ENCODE measurements around the gene SDF4.

The SDF4 gene

DNA sequence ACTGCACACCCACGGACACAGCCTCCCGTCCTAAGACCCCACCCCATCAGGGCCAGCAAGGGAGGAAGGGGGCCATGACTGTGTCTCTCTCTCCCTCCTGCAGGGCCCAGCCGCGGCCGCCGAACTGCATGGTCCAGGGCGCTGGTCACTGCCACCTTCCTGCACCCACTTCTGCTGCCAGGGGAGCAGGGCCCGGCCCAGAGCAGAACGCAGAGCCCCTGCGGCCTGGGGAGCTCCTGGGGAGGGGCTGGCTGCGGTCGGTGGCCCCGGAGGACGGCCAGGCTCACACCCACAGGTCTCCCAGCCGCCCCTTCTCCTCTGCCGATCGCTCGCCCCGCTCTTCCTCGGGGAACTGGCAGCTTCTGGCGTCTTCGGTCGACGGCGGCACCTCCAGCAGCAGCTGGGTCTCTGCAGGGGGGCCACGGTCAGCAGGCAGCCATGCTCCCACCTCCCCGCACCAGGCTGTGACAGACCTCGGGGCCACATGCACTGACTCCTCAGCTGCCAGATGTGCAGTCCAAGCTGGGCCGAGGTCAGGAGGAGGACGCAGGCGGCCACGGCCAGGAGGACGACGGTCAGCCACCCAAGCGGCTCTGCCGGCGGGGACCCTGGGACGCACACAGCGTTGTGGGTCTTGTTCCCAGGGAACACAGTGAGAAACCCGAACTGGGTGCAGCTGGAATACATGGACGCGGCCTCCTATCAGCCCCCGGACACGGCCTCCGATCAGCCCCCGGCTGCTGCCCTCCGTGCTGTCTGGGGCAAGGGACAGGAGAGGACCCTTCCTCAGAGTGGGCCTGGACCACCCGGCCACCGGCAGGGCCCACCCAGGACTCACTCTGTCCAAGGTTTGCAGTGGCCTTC, 28.0 kb downstream of the SDF4 start (continued):
- TF ChIP-seq, protein P1, sequence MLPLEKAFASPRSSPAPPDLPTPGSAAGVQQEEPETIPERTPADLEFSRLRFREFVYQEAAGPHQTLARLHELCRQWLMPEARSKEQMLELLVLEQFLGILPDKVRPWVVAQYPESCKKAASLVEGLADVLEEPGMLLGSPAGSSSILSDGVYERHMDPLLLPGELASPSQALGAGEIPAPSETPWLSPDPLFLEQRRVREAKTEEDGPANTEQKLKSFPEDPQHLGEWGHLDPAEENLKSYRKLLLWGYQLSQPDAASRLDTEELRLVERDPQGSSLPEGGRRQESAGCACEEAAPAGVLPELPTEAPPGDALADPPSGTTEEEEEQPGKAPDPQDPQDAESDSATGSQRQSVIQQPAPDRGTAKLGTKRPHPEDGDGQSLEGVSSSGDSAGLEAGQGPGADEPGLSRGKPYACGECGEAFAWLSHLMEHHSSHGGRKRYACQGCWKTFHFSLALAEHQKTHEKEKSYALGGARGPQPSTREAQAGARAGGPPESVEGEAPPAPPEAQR (tag by site-specific recombination; IDR thresholded peaks at IDR 0.05), result no peak
- TF ChIP-seq SCRT2 (tag by site-specific recombination; IDR thresholded peaks at IDR 0.05), result no peak
- TF ChIP-seq, protein P2, sequence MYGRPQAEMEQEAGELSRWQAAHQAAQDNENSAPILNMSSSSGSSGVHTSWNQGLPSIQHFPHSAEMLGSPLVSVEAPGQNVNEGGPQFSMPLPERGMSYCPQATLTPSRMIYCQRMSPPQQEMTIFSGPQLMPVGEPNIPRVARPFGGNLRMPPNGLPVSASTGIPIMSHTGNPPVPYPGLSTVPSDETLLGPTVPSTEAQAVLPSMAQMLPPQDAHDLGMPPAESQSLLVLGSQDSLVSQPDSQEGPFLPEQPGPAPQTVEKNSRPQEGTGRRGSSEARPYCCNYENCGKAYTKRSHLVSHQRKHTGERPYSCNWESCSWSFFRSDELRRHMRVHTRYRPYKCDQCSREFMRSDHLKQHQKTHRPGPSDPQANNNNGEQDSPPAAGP (tag by site-specific recombination; IDR thresholded peaks at IDR 0.05), result no peak

DNA sequence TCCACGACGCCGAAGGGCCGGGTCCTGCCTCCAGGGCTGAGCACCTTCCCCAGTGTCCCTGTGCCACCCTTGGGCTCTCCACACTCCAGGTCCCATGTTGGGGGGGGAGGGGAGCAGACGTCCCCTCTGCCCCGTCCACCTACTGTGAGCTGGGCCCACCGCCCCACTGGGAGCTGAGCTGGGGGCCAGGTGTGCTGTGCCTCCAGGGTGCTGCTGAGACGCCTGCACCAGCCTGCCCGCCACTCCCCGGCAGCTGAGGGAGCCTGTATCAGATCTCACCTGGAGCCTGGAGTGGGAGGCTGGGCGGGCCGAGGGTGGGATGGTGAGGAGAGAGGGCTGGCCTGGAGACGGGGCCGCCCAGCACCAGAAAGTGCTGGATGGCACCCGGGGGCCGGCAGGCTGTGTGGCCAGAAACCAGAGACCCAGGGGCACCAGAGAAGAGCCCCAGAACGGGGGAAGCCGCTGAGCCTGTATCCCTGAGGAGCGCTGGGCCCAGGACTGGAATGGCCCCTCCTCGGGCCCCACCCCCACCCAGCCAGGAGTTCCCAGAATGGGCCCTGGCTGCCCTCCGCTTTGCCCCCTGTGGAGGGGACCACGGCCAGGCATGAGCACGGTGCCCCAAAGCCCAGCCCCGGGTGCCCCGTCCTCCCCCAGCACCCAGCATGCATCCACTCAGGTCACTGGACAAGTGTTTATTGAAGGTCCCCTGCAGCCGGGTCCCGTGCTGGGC, 28.8 kb downstream of the SDF4 start:
- Histone ChIP-seq H3K36me3 (ENCODE audit: control insufficient read depth in 2 of 2, insufficient read depth in 1 of 2, low read length in 2 of 2) (no peaks in the 10 kb centered on the region), H3K27ac (ENCODE audit: extremely low read depth, low read depth, low read length) (no peak overlapping the region), H3K9me3 (ENCODE audit: control insufficient read depth, insufficient read depth, low read depth, low read length) (no peaks in the 10 kb centered on the region), H3K4me3 (ENCODE audit: low read depth, low read length) (no peak overlapping the region), H3K4me1 (ENCODE audit: control insufficient read depth, insufficient read depth, low read length) (no peaks in the 10 kb centered on the region; the same call in 1 of the 2 replicates)
- CTCF ChIA-PET, result no interaction called here
- POLR2A ChIA-PET, result no interaction called here
- TF ChIP-seq, protein P3, sequence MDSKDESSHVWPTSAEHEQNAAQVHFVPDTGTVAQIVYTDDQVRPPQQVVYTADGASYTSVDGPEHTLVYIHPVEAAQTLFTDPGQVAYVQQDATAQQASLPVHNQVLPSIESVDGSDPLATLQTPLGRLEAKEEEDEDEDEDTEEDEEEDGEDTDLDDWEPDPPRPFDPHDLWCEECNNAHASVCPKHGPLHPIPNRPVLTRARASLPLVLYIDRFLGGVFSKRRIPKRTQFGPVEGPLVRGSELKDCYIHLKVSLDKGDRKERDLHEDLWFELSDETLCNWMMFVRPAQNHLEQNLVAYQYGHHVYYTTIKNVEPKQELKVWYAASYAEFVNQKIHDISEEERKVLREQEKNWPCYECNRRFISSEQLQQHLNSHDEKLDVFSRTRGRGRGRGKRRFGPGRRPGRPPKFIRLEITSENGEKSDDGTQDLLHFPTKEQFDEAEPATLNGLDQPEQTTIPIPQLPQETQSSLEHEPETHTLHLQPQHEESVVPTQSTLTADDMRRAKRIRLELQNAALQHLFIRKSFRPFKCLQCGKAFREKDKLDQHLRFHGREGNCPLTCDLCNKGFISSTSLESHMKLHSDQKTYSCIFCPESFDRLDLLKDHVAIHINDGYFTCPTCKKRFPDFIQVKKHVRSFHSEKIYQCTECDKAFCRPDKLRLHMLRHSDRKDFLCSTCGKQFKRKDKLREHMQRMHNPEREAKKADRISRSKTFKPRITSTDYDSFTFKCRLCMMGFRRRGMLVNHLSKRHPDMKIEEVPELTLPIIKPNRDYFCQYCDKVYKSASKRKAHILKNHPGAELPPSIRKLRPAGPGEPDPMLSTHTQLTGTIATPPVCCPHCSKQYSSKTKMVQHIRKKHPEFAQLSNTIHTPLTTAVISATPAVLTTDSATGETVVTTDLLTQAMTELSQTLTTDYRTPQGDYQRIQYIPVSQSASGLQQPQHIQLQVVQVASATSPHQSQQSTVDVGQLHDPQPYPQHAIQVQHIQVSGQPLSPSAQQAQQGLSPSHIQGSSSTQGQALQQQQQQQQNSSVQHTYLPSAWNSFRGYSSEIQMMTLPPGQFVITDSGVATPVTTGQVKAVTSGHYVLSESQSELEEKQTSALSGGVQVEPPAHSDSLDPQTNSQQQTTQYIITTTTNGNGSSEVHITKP (tag by site-specific recombination; IDR thresholded peaks at IDR 0.05), result no peak
- TF ChIP-seq, protein P4, sequence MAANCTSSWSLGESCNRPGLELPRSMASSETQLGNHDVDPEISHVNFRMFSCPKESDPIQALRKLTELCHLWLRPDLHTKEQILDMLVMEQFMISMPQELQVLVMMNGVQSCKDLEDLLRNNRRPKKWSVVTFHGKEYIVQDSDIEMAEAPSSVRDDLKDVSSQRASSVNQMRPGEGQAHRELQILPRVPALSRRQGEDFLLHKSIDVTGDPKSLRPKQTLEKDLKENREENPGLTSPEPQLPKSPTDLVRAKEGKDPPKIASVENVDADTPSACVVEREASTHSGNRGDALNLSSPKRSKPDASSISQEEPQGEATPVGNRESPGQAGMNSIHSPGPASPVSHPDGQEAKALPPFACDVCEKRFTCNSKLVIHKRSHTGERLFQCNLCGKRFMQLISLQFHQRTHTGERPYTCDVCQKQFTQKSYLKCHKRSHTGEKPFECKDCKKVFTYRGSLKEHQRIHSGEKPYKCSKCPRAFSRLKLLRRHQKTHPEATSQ (tag by site-specific recombination; IDR thresholded peaks at IDR 0.05), result no peak
- TF ChIP-seq OSR2 (tag by site-specific recombination; IDR thresholded peaks at IDR 0.05) (no peak), KLF1 (tag by site-specific recombination; IDR thresholded peaks at IDR 0.05) (peak; percentile 40), ZNF549 (tag by site-specific recombination; IDR thresholded peaks at IDR 0.05) (no peak), ZNF670 (tag by site-specific recombination; IDR thresholded peaks at IDR 0.05; ENCODE audit: low read depth) (no peak), KLF10 (tag by site-specific recombination; IDR thresholded peaks at IDR 0.05) (no peak), ZBTB8A (tag by site-specific recombination; IDR thresholded peaks at IDR 0.05) (peak; percentile 37; the same call in 1 of the 2 replicates), MZF1 (tag by site-specific recombination; IDR thresholded peaks at IDR 0.05; ENCODE audit: borderline replicate concordance) (no peak), EGR2 (tag by site-specific recombination; IDR thresholded peaks at IDR 0.05; ENCODE audit: low read depth) (0 out of 2 replicates have a peak, but pooled peaks have one; percentile 37), REPIN1 (tag by site-specific recombination; IDR thresholded peaks at IDR 0.05; ENCODE audit: low read depth) (no peak), ZNF174 (tag by site-specific recombination; IDR thresholded peaks at IDR 0.05) (no peak), ZNF16 (tag by site-specific recombination; IDR thresholded peaks at IDR 0.05; ENCODE audit: low read depth) (no peak), ZNF610 (tag by site-specific recombination; IDR thresholded peaks at IDR 0.05; ENCODE audit: borderline replicate concordance) (no peak), MYNN (tag by site-specific recombination; IDR thresholded peaks at IDR 0.05; ENCODE audit: borderline replicate concordance) (no peak), ZNF48 (tag by site-specific recombination; IDR thresholded peaks at IDR 0.05) (no peak)
- TF ChIP-seq, protein P5, sequence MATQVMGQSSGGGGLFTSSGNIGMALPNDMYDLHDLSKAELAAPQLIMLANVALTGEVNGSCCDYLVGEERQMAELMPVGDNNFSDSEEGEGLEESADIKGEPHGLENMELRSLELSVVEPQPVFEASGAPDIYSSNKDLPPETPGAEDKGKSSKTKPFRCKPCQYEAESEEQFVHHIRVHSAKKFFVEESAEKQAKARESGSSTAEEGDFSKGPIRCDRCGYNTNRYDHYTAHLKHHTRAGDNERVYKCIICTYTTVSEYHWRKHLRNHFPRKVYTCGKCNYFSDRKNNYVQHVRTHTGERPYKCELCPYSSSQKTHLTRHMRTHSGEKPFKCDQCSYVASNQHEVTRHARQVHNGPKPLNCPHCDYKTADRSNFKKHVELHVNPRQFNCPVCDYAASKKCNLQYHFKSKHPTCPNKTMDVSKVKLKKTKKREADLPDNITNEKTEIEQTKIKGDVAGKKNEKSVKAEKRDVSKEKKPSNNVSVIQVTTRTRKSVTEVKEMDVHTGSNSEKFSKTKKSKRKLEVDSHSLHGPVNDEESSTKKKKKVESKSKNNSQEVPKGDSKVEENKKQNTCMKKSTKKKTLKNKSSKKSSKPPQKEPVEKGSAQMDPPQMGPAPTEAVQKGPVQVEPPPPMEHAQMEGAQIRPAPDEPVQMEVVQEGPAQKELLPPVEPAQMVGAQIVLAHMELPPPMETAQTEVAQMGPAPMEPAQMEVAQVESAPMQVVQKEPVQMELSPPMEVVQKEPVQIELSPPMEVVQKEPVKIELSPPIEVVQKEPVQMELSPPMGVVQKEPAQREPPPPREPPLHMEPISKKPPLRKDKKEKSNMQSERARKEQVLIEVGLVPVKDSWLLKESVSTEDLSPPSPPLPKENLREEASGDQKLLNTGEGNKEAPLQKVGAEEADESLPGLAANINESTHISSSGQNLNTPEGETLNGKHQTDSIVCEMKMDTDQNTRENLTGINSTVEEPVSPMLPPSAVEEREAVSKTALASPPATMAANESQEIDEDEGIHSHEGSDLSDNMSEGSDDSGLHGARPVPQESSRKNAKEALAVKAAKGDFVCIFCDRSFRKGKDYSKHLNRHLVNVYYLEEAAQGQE (tag by site-specific recombination; IDR thresholded peaks at IDR 0.05), result no peak
- TF ChIP-seq, protein P6, sequence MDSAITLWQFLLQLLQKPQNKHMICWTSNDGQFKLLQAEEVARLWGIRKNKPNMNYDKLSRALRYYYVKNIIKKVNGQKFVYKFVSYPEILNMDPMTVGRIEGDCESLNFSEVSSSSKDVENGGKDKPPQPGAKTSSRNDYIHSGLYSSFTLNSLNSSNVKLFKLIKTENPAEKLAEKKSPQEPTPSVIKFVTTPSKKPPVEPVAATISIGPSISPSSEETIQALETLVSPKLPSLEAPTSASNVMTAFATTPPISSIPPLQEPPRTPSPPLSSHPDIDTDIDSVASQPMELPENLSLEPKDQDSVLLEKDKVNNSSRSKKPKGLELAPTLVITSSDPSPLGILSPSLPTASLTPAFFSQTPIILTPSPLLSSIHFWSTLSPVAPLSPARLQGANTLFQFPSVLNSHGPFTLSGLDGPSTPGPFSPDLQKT (IDR thresholded peaks at IDR 0.05; ENCODE audit: borderline replicate concordance, low read depth, low read length), result no peak
